Activated effector memory CD4-positive, alpha-beta T cell treated with anti-CD3 and anti-CD28 coated beads, Interleukin-2, amount 50 U/mL, for 16 hours (primary cell): ENCODE measurements around the gene PILRB.
"Not testable (repeated sequence)": the region's sequence is repeated elsewhere in the genome, so short reads cannot be mapped to it uniquely, and the experiment has no call there.

Experiments used
- DNase-seq: peaks from one replicate; pipeline ENCODE4 v3.0.0-alpha.2; 2020

Gene PILRB

DNA sequence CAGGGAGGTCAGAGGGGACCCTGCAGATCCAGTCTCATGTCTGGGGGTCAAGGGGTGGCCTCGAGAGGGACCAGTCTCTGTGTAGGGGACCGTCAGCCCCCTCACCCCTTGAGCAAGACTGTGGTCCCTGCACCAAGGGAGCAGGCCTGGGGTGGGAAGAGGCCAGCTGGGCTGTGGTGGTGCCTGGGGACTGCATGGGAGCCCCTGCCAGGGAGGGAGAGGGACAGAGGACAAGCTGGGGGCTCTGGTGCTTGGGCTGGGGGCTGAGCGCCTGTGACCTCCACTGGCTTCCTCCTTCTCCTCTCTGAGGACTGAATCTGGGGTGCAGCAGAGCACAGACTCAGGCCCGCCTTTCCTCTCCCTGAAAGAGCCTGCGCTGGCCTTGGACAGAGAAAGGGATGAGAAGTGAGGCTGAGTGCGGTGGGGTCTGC is 771 bp upstream of the PILRB start:
- no peak for DNase-seq

DNA sequence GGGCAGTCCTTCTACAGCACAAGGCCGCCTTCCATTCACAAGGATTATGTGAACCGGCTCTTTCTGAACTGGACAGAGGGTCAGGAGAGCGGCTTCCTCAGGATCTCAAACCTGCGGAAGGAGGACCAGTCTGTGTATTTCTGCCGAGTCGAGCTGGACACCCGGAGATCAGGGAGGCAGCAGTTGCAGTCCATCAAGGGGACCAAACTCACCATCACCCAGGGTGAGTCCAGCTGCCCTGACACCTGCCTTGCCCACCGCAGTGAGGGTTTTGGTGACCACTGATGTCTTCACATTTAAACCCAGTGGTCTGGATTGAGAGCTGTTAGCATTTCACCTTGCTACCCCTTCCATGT is 918 bp downstream of the PILRB start:
- no peak for DNase-seq

DNA sequence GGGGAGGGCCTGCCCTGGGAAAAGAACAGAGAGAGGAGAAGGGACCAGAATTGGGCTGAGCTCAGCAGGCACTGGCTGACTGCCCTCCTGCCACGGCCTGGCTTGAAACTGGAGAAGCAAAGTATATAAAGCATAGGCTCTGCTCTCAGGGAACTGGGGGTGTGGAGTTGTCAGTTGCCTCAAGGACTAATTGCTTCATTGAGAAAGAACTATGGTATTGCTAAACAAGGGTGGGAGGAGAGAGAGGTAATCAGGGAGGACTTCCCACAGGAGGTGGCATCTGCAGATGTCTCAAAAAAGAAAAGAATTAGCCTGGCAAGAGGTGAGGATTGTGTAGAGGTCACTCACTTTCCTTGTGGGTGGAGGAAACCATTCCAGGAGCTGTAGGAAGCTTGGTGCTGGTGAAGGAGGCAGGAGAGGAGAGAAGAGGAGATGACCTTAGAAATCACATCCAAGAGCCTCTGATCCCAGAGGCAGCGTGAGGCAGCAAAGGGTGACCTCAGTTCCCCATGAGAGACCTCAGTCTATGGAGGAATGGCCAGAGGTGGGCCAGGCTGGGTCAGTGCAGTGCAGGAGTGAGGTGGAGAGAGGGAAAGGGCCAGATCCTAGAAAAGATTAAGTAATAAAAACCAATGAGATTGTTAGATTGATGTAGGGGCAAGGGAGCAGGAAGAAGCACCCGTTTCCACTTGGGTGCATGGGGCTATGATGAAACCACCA is 2.4 kb downstream of the PILRB start:
- DNase-seq, result no peak

DNA sequence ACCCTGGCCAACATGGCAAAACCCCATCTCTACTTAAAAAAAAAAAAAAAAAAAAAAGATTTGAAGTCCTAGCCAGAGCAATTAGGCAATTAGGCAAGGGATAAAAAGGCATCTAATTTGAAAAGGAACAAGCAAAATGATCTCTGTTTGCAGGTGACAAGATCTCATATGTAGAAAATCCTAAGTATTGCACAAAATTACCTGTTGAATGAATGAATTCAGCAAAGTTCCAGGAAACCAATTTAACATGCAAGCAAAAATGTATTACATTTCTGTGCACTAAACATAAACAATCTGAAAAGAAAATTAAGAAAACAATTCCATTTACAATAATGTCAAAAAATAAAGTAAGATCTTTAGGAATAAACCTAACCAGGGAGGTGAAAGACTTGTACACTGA is 5.2 kb downstream of the PILRB start:
- DNase-seq, result no peak

DNA sequence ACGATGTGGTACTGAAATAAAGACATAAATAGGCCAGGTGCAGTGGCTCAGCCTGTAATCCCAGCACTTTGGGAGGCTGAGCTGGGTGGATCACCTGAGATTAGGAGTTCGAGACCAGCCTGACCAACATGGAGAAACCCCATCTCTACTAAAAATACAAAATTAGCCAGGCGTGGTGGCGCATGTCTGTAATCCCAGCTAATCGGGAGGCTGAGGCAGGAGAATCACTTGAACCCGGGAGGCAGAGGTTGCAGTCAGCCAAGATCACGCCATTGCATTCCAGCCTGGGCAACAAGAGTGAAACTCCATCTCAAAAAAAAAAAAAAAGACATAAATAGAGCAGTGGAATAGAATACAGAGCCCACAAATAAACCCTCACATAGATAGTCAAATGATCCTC is 5.9 kb downstream of the PILRB start:
- DNase-seq, result not testable (repeated sequence)

DNA sequence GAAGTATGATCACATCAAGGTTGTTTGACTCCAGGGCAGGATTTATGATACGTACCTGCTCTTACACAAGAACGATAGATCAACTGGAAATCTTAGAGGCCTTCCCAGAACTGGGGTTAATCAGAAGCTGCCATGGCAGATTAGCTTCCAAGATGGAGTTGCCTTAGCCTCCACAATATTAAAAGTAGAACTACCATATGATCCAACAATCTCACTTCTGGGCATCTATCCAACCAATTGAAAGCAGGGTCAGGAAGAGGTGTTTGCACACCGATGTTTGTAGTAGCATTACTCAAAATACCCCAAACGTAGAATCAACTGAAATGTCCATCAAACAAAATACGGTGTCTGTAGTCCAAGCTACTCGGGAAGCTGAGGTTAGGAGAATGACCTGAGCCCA is 6.6 kb downstream of the PILRB start:
- no peak for DNase-seq

DNA sequence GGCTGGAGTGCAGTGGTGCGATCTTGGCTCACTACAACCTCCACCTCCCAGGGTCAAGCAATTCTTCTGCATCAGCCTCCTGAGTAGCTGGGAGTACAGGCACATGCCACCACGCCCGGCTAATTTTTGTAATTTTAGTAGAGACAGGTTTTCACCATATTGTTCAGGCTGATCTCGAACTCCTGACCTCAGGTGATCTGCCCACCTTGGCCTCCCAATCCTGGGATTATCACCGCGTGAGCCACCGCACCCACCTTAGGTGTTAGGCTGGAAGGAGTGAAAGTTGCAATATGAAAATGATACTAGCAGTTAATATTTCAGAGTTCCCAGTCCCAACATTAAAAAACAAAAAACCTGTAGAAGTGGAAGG is 8.1 kb downstream of the PILRB start:
- not testable (repeated sequence) for DNase-seq

DNA sequence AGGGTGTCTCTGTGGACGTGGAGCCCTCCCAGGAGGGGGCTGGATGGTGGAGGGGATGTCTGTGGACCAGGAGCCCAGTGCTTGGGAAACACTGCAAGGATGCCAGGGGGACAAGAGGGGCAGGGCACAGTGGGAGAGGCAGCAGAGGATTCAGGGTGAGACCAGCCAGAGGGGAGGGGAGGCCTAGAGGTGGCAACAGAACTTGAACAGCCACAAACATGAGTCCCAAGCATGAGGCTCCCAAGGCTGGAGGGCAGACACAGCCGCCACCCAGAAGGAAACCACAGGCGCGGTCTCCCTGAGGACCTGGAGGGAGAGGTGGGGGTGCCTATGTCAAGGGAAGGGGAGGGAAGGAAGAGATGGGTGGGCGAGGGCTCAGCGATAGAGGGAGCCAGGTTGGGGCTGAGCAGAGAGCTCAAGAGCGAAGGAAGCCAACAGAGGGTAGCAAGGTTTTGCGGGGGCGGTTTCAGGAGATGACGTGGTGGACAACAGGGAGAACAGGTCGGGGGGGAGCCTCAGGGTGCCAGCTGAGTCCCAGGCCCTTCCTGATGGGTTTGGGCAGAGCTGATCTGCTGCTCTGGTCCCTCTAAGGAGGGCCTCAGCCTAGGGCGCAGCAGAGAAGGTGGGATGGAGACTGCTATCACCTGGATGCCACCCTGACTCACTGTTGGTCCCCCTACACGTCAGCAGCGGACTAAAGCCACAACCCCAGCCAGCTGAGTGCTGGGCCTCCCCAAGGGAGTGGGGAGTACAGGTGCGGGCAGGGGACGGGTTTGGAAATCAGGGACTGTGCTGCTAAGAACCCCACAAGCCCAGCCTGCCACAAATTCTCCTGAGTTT is 8.7 kb downstream of the PILRB start:
- DNase-seq, result no peak

DNA sequence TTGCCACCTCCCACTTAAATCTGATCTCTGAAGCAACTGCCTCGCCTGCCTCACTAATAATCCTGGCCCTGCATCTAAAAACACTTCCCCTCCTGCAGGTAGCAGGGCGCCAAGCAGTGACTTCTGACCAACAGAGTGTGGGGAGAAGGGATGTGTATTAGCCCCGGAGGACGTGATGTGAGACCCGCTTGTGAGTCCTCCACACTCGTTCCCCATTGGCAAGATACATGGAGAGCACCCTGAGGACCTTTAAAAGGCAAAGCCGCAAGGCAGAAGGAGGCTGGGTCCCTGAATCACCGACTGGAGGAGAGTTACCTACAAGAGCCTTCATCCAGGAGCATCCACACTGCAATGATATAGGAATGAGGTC is 9.3 kb downstream of the PILRB start:
- DNase-seq, result no peak

DNA sequence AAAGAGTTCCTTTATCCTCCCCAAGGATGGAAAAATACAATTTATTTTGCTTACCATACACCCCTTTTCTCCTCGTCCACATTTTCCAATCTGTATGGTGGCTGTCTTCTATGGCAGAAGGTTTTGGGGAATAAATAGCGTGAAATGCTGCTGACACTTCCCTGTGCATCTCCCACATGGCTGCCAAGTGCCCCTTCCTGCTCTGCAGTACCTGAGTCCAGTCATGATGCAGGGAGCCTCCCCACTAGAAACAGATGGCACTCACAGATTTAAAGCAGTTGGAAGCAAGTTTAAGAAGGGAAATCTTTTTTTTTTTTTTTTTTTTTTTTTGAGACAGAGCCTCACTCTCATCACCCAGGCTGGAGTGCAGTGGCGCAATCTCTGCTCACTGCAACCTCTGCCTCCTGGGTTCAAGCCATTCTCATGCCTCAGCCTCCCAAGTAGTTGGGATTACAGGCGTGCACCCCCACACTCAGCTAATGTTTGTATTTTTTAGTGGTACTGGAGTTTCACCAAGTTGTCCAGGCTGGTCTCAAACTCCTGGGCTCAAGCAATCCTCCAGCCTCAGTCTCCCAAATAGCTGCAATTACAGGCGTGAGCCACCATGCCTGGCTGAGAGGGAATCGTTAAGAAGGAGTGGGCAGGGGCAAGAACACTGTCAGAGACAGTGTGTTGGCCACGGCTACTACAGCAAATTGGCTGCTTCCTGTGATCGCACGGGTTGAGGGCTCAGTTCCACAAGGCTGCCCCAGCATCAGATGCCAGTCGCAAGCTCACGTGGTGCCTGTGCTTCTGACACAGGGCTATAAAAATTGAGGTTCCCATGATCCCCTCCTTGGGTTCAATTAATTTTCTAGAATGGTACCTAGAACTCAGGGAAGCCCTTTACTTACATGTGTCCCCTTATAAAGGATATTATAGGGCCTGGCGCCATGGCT is 10.0 kb downstream of the PILRB start:
- DNase-seq, result no peak

DNA sequence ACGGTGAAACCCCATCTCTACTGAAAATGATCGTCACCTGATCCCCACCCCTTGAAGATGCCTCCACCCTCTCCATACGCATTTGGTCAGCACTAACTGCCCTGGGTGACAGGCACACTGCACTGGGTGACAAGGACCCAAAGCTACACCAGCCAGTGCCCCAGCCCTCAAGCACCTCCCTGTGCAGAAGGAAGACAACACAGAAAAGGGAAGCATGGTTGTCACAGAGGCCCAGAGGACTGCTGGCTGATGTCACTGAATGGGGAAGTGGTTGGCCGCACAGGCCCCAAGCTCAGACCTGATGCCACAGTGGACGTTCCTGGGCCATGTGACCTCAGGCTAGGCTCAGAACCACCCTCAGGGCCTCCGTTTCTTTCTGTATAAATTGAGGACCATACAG is 11.2 kb downstream of the PILRB start:
- no peak for DNase-seq

DNA sequence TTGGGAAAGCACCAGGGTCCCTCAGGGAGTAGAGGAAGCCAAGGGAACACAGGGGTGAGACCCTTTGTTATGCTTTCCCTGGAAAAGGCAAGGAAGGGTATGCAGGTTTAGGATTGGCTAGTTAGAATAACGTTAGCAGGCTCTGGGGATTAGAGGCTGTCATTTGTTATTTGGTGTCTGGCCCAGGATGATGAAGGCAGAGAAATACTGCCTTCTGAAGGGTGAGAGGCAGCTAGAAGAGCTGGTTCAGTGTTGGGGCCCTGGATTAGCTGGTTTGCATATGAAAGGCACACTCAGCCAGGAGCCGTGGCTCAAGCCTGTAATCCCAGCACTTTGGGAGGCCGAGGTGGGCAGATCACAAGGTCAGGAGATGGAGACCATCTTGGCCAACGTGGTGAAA is 12.4 kb downstream of the PILRB start:
- no peak for DNase-seq

DNA sequence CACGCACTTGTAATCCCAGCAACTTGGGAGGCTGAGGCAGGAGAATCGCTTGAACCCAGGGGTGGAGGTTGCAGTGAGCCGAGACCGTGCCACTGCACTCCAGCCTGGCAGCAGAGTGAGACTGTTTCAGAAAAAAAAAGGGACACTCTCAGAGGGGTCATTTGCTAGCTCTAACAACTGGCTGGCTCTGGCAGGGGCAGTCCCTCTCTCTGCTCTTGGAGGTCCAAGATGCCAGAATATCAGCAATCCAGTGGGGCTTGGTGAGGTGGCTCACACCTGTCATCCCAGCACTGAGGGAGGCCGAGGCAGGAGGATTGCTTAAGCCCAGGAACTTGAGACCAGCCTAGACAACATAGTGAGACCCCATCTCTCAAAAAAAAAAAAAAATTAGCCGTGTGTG is 12.8 kb downstream of the PILRB start:
- no peak for DNase-seq

DNA sequence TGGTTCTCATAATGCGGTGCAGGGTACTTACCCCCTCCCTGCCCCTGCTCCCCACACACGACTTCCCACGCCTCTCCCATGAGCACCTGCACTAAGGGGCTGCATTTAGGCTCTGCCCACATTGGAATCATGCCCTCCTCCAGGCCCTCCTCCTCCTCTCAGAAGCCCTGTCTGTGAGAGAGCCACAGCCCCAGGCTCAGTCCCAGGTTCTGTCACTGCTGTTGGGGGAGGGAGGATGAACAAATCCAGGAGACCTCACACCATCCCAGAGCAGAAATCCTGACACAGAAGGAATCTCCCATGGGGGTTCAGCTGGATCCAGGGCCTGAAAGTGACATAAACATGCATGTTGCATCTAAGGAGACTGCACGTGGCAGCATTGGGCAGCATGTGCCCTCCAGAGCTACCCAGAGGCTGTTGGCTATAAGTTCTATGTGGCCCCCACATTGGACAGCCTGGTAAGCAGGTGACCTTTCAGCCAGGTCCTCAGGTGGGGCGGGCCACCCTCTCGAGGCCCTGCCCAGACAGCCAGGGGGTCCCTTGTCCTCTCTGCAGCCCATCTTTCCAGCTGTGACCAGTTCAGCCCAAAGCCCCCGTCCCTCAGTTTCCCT is 13.7 kb downstream of the PILRB start:
- DNase-seq, result no peak

DNA sequence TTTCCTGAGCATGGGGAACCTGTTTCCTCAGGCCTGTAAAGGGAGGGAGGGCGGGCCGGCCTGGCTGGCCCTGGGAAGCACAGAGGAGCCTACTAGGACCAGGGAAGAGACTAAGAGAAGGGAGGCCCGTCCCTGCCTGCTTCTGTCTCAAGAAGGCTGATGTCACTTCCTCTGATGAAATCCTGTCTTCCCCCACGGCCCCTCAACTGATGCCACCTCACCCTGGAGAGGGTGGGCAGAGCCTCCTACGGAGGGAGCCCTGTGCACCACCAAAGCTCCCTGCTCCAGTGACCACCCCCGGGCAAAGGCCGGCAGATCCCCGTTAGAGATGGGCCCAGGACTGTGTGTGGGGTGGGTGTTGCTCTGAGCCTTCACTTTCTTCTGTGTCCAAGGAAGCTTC is 14.3 kb downstream of the PILRB start:
- DNase-seq, result no peak

DNA sequence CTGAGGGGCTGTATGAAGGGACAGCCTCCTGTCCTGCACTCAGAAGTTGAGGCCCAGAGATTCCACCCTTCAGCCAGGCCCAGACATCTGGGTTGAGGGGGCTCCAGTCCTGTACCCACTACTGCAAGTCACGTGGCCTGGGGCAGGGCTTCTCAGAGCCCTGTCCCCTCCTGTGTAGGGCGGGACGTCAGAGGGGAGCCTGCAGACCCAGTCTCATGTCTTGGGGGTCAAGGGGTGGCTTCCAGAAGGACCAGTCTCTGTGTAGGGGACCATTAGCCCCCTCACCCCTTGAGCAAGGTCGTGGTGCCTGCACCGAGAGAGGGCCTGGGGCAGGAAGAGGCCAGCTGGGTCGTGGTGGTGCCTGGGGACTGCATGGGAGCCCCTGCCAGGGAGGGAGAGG is 14.8 kb downstream of the PILRB start:
- no peak for DNase-seq

DNA sequence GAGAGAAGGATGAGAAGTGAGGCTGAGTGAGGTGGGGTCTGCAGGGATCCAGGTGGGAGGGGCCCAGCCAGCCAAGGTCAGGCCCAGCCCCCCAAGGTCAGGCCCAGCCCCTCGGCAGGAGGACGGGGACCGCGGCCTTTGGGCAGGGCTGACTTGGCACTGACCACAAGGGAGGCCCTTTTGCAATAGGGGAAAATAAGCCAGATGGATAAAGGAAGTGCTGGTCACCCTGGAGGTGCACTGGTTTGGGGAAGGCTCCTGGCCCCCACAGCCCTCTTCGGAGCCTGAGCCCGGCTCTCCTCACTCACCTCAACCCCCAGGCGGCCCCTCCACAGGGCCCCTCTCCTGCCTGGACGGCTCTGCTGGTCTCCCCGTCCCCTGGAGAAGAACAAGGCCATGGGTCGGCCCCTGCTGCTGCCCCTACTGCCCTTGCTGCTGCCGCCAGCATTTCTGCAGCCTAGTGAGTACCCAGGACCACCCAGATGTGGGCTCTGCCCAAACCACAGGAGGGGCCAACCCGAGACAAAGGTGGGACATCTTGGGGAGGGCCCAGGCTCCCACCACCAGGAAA is 15.4 kb downstream of the PILRB start, which contains the start of gene PILRA:
Gene PILRA (plus strand): TSS at position 227 of the 571 bp plus-strand sequence. CDS start 170 bp downstream, at position 397.
- DNase-seq, result no peak

DNA sequence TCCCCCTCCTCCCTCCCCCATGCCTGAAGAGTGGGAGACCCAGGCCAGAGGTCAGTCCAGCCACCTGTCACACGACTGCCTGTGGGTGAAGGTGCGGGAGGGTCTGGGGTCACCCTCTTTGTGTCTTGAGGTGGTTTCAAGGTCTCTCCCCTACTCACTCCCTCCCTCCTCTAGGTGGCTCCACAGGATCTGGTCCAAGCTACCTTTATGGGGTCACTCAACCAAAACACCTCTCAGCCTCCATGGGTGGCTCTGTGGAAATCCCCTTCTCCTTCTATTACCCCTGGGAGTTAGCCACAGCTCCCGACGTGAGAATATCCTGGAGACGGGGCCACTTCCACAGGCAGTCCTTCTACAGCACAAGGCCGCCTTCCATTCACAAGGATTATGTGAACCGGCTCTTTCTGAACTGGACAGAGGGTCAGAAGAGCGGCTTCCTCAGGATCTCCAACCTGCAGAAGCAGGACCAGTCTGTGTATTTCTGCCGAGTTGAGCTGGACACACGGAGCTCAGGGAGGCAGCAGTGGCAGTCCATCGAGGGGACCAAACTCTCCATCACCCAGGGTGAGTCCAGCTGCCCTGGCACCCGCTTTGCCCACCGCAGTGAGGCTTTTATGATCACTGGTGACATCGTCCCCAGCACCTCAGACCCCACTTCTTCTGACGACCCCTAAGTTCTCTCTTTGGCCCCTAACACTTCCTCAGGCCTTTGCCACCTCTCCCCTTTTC is 16.1 kb downstream of the PILRB start:
- DNase-seq, result not testable (repeated sequence)

DNA sequence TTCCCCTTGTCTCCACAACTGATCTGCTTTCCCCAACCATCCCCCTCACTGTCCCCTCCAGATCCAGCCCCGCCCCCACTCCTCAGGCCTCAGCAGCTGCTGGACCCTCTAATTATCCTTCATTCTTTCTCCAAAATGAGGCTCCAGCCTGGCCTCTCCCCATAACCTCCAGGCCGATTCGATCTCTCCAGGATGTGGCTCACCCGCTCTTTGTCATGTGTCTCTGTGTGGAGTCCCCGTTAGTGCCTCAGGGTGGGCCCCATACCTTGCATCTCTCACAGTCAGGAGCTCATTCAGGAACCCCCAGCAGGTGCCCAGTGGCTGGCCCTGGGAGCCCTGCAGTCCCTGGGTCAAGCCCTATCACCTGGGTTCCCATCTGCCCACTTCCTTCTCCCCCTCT is 16.7 kb downstream of the PILRB start:
- no peak for DNase-seq

DNA sequence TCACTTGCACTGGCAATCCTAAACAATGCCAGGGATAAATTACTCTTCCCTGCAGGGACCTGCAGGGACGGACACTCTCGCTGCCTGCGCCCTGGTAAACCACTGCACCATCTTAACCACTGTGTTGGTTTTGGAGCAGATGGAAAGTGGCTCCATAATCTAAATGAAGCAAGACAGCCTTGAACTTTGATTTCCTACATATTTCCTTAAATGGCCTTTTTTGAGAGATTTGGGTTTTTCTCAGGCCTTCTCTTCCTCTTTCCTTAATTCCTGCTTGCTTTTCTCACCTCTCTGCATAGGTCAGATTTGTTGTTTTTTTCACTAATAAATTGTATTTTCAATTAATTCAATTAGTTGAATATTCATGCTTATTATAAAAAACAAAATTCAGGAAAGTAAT is 18.1 kb downstream of the PILRB start:
- no peak for DNase-seq

DNA sequence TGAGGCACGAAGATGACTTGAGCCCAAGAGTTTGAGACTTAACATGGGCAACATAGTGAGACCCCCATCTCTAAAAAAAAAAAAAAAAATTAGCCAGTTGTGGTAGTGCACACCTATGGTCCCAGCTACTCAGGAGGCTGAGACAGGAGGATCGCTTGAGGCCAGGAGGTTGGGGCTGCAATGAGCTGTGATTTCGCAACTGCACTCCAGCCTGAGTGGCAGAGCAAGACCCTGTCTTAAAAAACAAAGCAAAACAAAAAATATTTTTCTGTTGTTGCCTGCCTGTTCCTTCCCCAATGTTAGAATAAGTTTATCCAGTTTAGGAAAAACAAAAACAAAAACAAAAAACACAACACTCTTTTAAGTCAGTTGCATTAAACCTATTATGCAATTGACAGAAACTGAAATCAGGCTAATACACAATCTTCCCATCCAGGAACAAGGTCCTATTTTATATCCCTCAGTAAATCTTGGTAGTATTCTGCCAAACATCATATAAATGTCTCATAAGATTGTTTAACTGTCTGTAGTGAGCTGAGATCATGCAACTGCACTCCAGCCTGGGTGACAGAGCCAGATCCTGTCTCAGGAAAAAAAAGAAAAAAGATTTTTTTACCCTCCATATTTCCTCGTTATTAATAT is 20.3 kb downstream of the PILRB start:
- no peak for DNase-seq
